Fibroblast of peridontal ligament (primary cell): Measurements from ENCODE around the gene GNG3.
"Not testable (repeated sequence)": the region's sequence is repeated elsewhere in the genome, so short reads cannot be mapped to it uniquely, and the experiment has no call there.

Experiments
- DNase-seq: peaks from one replicate; pipeline ENCODE4 v3.0.0-alpha.2; 2010; ENCODE audit errors: extremely low read depth

The GNG3 gene

GRCh38 chr11:62716816-62717215 is 9.3 kb downstream of the GNG3 start:
- DNase-seq: no peak

GRCh38 chr11:62719302-62719978 is 12.0 kb downstream of the GNG3 start:
- DNase-seq: no peak

DNA sequence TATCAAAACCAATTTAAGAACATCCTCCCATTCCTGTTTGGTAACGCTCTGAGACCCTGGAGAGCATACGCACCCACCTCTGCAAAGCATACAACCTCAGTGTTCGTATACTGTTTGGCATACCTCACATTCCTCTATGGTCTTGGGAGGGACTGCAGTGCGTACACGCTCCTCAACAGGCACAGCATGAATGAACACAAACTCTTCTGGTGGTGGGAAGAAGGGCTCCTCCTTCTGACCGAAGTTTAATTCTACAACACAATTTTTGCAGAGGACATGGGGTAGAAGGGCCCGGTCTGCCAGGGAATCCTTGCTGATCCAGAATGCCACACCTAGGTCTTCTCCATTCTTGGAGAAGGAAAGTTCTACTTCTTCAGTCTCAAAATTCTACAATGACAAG is 14.5 kb downstream of the GNG3 start:
- DNase-seq: no peak

GRCh38 chr11:62724171-62724570 is 16.7 kb downstream of the GNG3 start:
- DNase-seq: no peak

GRCh38 chr11:62725646-62726045 is 18.2 kb downstream of the GNG3 start:
- no peak for DNase-seq

- no peak for DNase-seq
Measured at GRCh38 chr11:62726156-62726914, 18.9 kb downstream of the GNG3 start.

- no peak for DNase-seq
Measured at GRCh38 chr11:62726915-62727164, 19.4 kb downstream of the GNG3 start.

DNA sequence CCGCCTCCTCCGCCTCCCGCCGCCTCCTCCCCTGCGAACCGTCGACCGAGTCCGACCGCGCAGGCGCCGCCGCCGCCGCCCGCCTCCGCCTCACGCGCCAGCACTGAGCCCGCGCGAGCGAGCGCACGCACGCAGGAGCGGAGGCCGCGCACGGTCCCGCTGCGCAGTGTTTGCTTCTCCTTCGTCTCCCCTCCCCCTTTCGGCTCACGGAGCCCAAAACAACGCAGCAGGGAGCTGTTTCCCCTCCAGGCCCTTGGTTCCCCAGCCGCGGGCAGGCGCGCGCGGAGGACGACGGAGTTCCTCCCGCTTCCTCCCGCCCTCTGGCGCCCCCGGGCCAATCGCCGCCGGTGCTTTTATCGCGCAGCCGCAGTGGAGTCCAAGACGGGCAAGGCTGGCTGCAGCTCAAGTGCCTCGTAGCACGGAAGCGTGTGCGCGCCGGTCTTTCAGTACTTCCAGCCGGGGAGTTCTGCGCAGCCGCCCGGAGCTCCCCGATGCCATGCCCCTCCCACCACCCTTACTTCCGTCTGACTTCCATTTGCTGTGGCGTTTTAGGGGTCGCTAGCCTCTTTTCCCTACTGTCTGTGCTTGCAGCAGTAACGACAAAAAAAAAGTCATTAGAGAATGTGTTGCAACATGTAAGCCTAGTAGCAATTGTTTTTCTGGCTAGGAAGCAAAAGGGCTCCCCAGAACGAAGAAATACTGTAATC is 19.8 kb downstream of the GNG3 start, which contains the start of gene HNRNPUL2:
HNRNPUL2 (minus strand) TSS at position 293 of the 707 bp plus-strand sequence. CDS start 301 bp downstream, outside the sequence.
- DNase-seq: peak; percentile 99

GRCh38 chr11:62727872-62728170 is 20.3 kb downstream of the GNG3 start:
- peak; percentile 99 for DNase-seq

- peak; percentile 79 for DNase-seq
Measured at GRCh38 chr11:62728171-62728988, 20.9 kb downstream of the GNG3 start, which contains the start of gene TTC9C. Gene TTC9C, plus strand, starts transcription at chr11:62728486. Its CDS starts 363 bp downstream, at chr11:62728849.

DNA sequence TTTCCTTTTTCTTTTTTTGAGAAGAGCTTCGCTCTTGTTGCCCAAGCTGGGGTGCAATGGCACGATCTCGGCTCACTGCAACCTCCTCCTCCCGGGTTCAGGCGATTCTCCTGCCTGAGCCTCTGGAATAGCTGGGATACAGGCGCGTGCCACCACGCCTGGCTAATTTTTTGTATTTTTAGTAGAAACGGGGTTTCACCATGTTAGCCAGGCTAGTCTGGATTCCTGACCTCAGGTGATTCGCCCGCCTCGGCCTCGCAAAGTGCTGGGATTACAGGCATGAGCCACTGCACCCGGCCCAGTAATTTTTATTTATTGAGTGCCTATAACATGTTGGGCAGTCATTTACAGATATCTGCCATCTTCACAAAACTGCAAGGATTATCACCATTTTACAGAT is 22.6 kb downstream of the GNG3 start:
- DNase-seq: not testable (repeated sequence)

DNA sequence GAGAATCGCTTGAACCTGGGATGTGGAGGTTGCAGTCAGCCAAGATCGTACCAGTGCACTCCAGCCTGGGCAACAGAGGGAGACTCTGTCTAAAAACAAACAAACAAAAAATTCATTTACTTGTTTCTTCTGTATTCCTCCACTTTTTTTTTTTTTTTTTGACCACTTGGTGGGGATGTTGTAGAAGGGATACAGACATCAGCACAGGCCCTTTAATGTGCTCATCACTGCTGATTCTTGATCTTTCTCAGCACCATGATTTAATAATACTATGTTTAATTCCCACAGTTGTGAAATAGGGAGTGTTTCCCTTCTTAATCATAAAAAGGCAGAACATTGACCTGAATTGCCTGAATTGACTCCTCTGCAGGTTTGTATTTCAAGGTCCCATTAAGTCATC is 25.4 kb downstream of the GNG3 start:
- peak; percentile 54 for DNase-seq

- DNase-seq: no peak
Measured at GRCh38 chr11:62737196-62737595, 29.7 kb downstream of the GNG3 start.

- DNase-seq: no peak
Measured at GRCh38 chr11:62747475-62748160, 40.1 kb downstream of the GNG3 start.

DNA sequence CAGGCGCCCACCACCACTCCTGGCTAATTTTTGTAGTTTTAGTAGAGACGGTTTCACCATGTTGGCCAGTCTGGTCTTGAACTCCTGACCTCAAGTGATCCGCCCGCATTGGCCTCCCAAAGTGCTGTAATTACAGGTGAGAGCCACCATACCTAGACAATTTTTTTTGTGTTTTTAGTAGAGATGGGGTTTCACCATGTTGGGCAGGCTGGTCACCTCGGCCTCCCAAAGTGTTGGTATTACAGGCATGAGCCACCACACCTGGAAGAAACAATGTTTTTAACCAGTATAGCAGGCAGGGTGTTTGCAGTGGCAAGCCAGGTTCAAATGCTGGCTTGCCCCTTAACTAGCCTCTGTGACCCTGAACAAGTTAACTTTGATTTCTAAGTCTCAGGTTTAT is 42.5 kb downstream of the GNG3 start:
- DNase-seq: not testable (repeated sequence)

DNA sequence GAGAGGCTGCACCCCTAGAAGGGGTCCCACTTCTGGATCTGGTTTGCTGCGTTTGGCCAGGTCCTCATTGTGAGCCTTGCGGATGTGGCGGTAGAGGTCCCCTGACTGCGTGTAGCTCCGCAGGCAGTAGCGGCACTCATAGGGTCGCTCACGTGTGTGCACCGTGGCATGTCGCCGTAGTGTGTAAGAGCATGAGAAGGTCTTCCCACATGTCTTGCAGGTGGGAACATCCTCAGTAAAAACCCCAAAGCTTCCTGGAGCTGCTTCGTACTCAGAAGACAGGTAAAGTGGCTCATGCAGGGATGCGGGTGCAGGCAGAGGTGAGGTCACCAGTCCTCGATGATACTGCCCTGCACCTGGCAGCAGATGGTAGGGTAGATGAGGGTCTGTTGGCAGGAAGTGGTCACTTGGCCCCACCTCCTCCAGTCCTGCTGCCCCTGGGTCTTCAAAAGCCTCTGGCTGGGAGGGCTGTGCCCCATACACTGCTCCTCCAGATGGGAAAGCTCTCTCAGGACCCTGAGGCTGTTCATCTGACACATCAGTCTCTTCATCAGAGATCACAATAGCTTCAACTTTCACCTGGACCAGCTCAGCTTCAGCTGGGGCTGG is 44.8 kb downstream of the GNG3 start:
- no peak for DNase-seq

GRCh38 chr11:62752994-62753735 is 45.7 kb downstream of the GNG3 start:
- DNase-seq: no peak

GRCh38 chr11:62753736-62754603 is 46.5 kb downstream of the GNG3 start, which contains the start of gene ZBTB3:
Gene ZBTB3, minus strand, starts transcription at chr11:62754160. Its CDS starts 496 bp downstream, at chr11:62753664.
- peak; percentile 99 for DNase-seq

- no peak for DNase-seq
Measured at GRCh38 chr11:62755086-62755615, 47.7 kb downstream of the GNG3 start.
